GM23248 (cell line): Measurements from ENCODE around the gene XYLB. TPM values are rescaled to one million over a fixed set of nuclear protein-coding genes. Genes with fewer than 3 reads are reported as not detected.
A peak's percentile ranks its signal among the peaks of the same experiment; 100 is the strongest.

Experiments used
- DNase-seq: peaks from one replicate; pipeline ENCODE4 v3.0.0-alpha.2; 2015
- H2AFZ ChIP-seq: fragments of 200-600 bp; sonication (generic); 2 replicates; pipeline ENCODE4 v1.6.1; 2016; ENCODE audit warnings: antibody characterized with exemption
- H3F3A ChIP-seq: fragments of 200-600 bp; sonication (generic); 2 replicates; pipeline ENCODE4 v1.6.1; 2016; ENCODE audit warnings: mild to moderate bottlenecking, antibody characterized with exemption, mixed run types; ENCODE audit not compliant: insufficient read depth
- H3K27ac ChIP-seq: fragments of 200-600 bp; sonication (generic); 2 replicates; pipeline ENCODE4 v1.5.1; 2016; ENCODE audit warnings: mild to moderate bottlenecking
- H3K27me3 ChIP-seq: fragments of 200-600 bp; sonication (generic); replicated peaks from 2 replicates; pipeline ENCODE4 v1.6.1; 2016; ENCODE audit warnings: mild to moderate bottlenecking; ENCODE audit not compliant: insufficient read depth
- H3K36me3 ChIP-seq: fragments of 200-600 bp; sonication (generic); 2 replicates; pipeline ENCODE4 v1.6.1; 2016; ENCODE audit warnings: low read depth, mild to moderate bottlenecking
- H3K4me1 ChIP-seq: fragments of 200-600 bp; sonication (generic); 2 replicates; pipeline ENCODE4 v1.6.1; 2016; ENCODE audit warnings: mild to moderate bottlenecking; ENCODE audit not compliant: insufficient read depth
- H3K4me2 ChIP-seq: fragments of 200-600 bp; sonication (generic); one replicate; pipeline ENCODE4 v1.6.1; 2016; ENCODE audit warnings: mild to moderate bottlenecking; ENCODE audit not compliant: unreplicated experiment
- H3K4me3 ChIP-seq: fragments of 200-600 bp; sonication (generic); 2 replicates; pipeline ENCODE4 v1.5.1; 2016; ENCODE audit warnings: mild to moderate bottlenecking
- H3K79me2 ChIP-seq: fragments of 200-600 bp; sonication (generic); 2 replicates; pipeline ENCODE4 v1.6.1; 2016; ENCODE audit warnings: mild to moderate bottlenecking; ENCODE audit not compliant: insufficient read depth
- H3K9ac ChIP-seq: fragments of 200-600 bp; sonication (generic); 2 replicates; pipeline ENCODE4 v1.6.1; 2016; ENCODE audit warnings: mild to moderate bottlenecking
- H3K9me2 ChIP-seq: fragments of 200-600 bp; sonication (generic); 2 replicates; pipeline ENCODE4 v1.6.1; 2016; ENCODE audit warnings: mixed run types, mild to moderate bottlenecking, moderate library complexity; ENCODE audit not compliant: insufficient read depth
- H3K9me3 ChIP-seq: fragments of 200-600 bp; sonication (generic); one replicate; pipeline ENCODE4 v1.6.1; 2017; ENCODE audit warnings: low read depth
- H4K20me1 ChIP-seq: fragments of 200-600 bp; sonication (generic); 2 replicates; pipeline ENCODE4 v1.6.0; 2016; ENCODE audit not compliant: insufficient read depth
- EZH2 ChIP-seq: fragments of 200-600 bp; sonication (generic); IDR thresholded peaks from 2 replicates; pipeline ENCODE4 v1.6.1; 2018; ENCODE audit warnings: antibody characterized with exemption, mild to moderate bottlenecking; ENCODE audit not compliant: insufficient read depth, poor library complexity, severe bottlenecking
- EZH2phosphoT487 ChIP-seq: fragments of 200-600 bp; sonication (generic); IDR thresholded peaks from 2 replicates; pipeline ENCODE4 v1.6.1; 2018; ENCODE audit warnings: antibody characterized with exemption, moderate library complexity, mild to moderate bottlenecking, low read depth; ENCODE audit not compliant: insufficient read depth
- WGBS, 2 experiments: methylation state at CpG; one replicate each; pipeline ENCODE4 v1.1.6; 2015 to 2017; ENCODE audit warnings: low lambda C conversion rate in 2 of 2, low coverage in 1 of 2; ENCODE audit errors: missing lambda C conversion rate in 2 of 2; 5-methylcytosine and 5-hydroxymethylcytosine counted together
- in situ Hi-C: fragments of 300-500 bp; cut with MboI; formaldehyde crosslinking; loops from 2 replicates; pipeline ENCODE4 v1.15.0; 2020
- polyA plus RNA-seq: library from polyadenylated mRNA; unstranded; fragments of >200 nt; fragmentation: Nextera tagmentation; extraction: Ambion mirVana; gene quantifications from 2 replicates; pipeline ENCODE4 v1.2.1, GENCODE V29; 2016
- total RNA-seq: library from RNA; depleted of rRNA; stranded (reverse); fragments of >200 nt; shearing (Covaris generic); gene quantifications from 2 replicates; pipeline ENCODE4 v1.2.3, GENCODE V29; 2014

The XYLB gene
- total and polyA plus RNA-seq, 2 experiments from 2014 or later = 4.1 to 5.4 TPM

- Histone ChIP-seq H3F3A (peaks cover 19% of the 10 kb centered on the region), H3K9me3 (no peaks in the 10 kb centered on the region), H3K4me1 (peaks cover 20% of the 10 kb centered on the region; the same call in 1 of the 2 replicates), H3K9ac (peak overlapping the region; percentile 73), H3K27me3 (no peaks in the 10 kb centered on the region), H3K27ac (no peak overlapping the region), H4K20me1 (no peaks in the 10 kb centered on the region), H3K36me3 (no peaks in the 10 kb centered on the region), H3K79me2 (peaks cover 26% of the 10 kb centered on the region), H2AFZ (peak overlapping the region; percentile 93), H3K9me2 (no peaks in the 10 kb centered on the region), H3K4me3 (peak overlapping the region; percentile 81), H3K4me2 (peak overlapping the region; percentile 87)
- no peak for DNase-seq
- TF ChIP-seq EZH2phosphoT487 = no peak
- TF ChIP-seq EZH2 = no peak
- 59 to 64% methylated on average over 19 of the region's 19 CpGs for WGBS, 2 experiments
- in situ Hi-C loops = loop anchor here (10.0 kb wide), 1 partner anchor 137 kb away; no protein-coding TSS in a partner anchor
Observed at GRCh38 chr3:38347421-38348200, 1.0 kb downstream of the XYLB start.

DNA sequence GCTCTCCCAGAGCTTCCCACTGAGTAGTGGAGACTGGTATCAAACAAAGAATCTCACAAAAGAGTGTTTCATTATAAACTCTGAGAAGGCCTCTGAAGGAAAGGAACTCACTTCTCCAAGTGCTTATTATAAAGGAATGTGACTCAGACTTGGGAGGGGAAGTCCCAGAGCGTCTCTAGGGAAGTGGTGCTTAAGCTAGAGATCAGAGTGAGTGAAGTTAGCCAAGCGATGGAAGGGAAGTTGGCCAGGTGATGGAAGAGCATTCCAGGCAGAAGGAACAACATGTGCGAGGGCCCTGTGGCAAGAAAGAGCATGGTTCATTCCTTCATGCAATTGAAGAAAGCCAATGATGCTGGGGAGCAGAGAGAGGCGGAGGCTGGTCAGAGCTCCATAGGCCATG, 2.3 kb downstream of the XYLB start:
- no peak overlapping the region for H3K27ac ChIP-seq
- peaks cover 20% of the 10 kb centered on the region; the same call in 1 of the 2 replicates for H3K4me1 ChIP-seq
- TF ChIP-seq EZH2 (no peak), EZH2phosphoT487 (no peak)
- H3K9ac ChIP-seq = no peak overlapping the region
- no peak overlapping the region for H2AFZ ChIP-seq
- WGBS, 2 experiments = 44 to 46% methylated on average over 4 of the region's 4 CpGs
- in situ Hi-C loops = loop anchor here (10.0 kb wide), 1 partner anchor 136 kb away; no protein-coding TSS in a partner anchor
- H3K9me3 ChIP-seq = no peaks in the 10 kb centered on the region
- H3K4me2 ChIP-seq = no peak overlapping the region
- DNase-seq = peak; percentile 74
- no peaks in the 10 kb centered on the region for H4K20me1 ChIP-seq
- no peaks in the 10 kb centered on the region for H3K36me3 ChIP-seq
- no peaks in the 10 kb centered on the region for H3K9me2 ChIP-seq
- H3K4me3 ChIP-seq = no peak overlapping the region
- no peaks in the 10 kb centered on the region for H3K27me3 ChIP-seq
- peaks cover 19% of the 10 kb centered on the region for H3F3A ChIP-seq
- peaks cover 26% of the 10 kb centered on the region for H3K79me2 ChIP-seq

DNA sequence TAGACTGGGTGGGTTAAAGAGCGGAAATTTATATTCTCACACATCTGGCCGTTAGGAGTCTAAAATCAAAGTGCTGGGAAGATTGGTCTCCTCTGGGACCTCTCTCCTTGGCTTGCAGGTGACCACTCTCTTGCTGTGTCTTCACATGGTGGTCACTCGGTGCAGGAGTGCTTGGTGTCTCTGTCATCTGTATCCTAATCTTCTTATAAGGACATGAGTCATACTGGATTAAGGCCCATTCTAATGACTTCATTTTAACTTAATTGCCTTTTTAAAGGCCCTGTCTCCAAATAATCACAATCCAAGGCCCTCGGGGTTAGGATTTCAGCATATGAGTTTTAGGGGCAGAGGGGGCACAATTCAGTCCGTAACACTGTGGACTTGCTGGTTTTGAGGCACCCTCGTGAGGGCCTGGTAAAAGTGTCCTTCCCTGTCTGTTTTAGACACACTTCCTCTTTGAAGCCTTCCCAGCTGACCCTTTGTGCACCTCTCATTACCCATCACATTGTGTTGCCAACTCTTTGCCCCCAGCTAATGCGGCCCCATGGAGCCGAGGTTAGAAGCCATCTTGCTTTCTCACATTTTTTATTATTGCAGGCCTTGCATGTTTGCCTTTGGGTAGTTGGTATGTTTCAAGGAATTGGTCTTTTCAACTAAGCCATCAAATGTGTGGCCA, 3.2 kb downstream of the XYLB start:
- DNase-seq = peak; percentile 76
- no peak overlapping the region for H3K4me2 ChIP-seq
- H3K4me1 ChIP-seq = peaks cover 20% of the 10 kb centered on the region; the same call in 1 of the 2 replicates
- no peak overlapping the region for H2AFZ ChIP-seq
- no peaks in the 10 kb centered on the region for H4K20me1 ChIP-seq
- H3K27ac ChIP-seq = no peak overlapping the region
- H3K9me3 ChIP-seq = no peaks in the 10 kb centered on the region
- in situ Hi-C loops = loop anchor here (10.0 kb wide), 1 partner anchor 135 kb away; no protein-coding TSS in a partner anchor
- H3K9ac ChIP-seq = no peak overlapping the region
- H3K9me2 ChIP-seq = no peaks in the 10 kb centered on the region
- no peak overlapping the region for H3K4me3 ChIP-seq
- WGBS, 2 experiments = 43 to 46% methylated on average over 8 of the region's 8 CpGs
- H3K27me3 ChIP-seq = no peaks in the 10 kb centered on the region
- H3K36me3 ChIP-seq = no peaks in the 10 kb centered on the region
- TF ChIP-seq EZH2phosphoT487 (no peak), EZH2 (no peak)
- peaks cover 27% of the 10 kb centered on the region for H3K79me2 ChIP-seq
- peaks cover 19% of the 10 kb centered on the region for H3F3A ChIP-seq

GRCh38 chr3:38353151-38353550, 6.6 kb downstream of the XYLB start:
- DNase-seq = peak; percentile 51
- in situ Hi-C loops = no loop called here

More at GRCh38 chr3:38353151-38353550, 6.6 kb downstream of the XYLB start:
- peaks cover 15% of the 10 kb centered on the region; the same call in 1 of the 2 replicates for H3K4me1 ChIP-seq
- no peaks in the 10 kb centered on the region for H4K20me1 ChIP-seq
- no peaks in the 10 kb centered on the region for H3K9me3 ChIP-seq
- H3K9me2 ChIP-seq = no peaks in the 10 kb centered on the region
- peaks cover 24% of the 10 kb centered on the region for H3K79me2 ChIP-seq
- no peak overlapping the region for H3K4me3 ChIP-seq
- no peak for TF ChIP-seq EZH2phosphoT487
- no peak for TF ChIP-seq EZH2
- H3K9ac ChIP-seq = no peak overlapping the region
- H3K27me3 ChIP-seq = no peaks in the 10 kb centered on the region
- no peak overlapping the region for H2AFZ ChIP-seq
- H3K27ac ChIP-seq = no peak overlapping the region
- 47 to 52% methylated on average over 4 of the region's 4 CpGs for WGBS, 2 experiments
- H3K4me2 ChIP-seq = no peak overlapping the region
- H3F3A ChIP-seq = peaks cover 15% of the 10 kb centered on the region
- no peaks in the 10 kb centered on the region for H3K36me3 ChIP-seq
